ENCODE results near the gene C12orf42. TPM values are rescaled to one million over a fixed set of nuclear protein-coding genes. Genes with fewer than 3 reads are reported as not detected.
"Not testable (repeated sequence)": the region's sequence is repeated elsewhere in the genome, so short reads cannot be mapped to it uniquely, and the experiment has no call there.

The C12orf42 gene
- total RNA-seq, 1 experiment from 2014 or later: not detected

DNA sequence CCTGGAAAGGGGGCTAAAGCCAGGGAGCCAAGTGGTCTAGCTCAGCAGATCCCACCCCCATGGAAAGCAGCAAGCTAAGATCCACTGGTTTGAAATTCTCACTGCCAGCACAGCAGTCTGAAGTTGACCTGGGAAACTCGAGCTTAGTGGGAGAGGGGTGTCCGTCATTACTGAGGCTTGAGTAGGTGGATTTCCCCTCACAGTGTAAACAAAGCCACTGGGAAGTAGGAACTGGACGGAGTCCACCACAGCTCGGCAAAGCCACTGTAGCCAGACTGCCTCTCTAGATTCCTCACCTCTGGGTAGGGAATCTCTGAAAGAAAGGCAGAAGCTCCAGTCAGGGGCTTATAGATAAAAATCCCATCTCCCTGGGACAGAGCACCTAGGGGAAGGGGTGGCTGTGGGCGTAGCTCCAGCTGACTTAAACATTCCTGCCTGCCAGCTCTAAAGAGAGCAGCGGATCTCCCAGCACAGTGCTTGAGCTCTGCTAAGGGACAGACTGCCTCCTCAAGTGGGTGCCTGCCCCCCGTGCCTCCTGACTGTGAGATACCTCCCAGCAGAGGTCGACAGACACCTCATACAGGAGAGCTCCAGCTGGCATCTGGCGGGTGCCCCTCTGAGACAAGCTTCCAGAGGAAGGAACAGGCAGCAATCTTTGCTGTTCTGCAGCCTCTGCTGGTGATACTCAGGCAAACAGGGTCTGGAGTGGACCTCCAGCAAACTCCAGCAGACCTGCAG, 70.8 kb downstream of the C12orf42 start:
- DNase-seq (ENCODE audit: low spot score): not testable (repeated sequence)

DNA sequence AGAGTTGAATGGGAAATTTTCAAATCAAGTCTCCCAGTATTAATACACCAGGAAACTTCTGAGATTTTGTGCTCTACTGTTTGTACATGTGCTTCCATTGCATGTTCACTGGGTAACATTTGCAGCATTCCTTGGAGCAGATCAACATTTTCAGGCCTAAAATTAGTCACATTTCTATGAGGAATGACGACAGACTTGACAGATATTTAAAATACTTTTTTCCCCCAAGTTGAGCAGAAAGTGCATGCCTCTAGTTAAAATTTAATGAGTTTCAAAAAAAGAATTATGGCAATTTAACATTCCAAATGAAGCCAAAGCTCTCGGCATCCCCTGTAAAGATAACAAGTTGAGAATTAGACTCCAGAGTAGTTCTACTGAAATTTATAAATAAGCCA, 72.3 kb downstream of the C12orf42 start:
- no peak for DNase-seq (ENCODE audit: low spot score)

DNA sequence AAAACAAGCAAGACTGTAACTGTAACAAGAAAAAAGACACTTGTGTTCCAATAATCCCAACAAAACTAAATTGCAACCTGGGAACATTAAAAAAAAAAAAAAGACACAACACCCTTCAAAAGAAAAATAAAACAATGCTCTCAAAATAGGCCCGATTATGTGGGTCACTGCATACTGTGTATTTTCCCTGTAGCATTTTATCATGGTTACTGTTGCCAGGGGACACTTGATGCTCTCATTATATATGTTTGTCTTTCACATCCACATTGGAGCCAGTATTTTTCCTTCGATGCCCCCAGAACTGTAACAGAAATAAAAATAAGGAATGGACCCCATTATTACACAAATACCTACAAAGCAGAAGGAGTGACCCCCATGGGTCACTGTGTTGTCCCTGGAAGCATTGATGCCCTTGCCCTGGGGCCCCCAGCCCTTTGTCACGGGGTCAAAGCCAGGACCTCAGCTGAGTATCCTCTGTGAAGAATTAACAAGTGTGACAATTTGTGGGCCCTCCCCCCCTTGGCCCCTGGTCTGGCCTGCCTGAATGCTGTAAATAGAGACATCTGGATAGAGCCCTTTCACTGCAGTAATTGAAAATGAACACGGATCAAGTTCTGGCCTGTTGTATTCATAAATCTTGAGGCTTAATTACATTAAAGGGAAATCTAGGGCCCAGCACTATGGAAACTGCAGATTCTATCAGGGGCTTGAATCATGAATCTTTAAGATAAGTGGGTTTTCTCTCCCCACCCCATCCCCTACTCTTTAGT, 72.8 kb downstream of the C12orf42 start:
- DNase-seq (ENCODE audit: low spot score): no peak

DNA sequence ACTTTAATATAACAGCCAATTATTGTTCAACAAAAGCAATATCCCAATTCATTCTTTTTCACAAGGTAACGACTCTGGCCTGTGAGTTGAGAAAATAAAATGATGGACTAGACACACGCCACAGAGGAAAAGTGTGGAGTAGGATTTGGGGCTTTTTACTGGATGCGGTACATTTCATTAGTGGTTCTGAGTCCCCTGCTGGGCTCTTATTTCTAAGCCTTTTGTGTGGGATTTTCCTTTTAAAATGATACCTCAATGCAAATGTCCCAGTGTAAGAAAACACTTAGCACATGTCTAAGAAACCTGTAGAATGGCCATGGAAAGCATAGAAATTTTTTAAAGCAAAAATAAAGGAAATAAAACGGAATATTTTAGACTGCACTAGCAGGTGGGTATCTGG, 73.4 kb downstream of the C12orf42 start:
- no peak for DNase-seq (ENCODE audit: low spot score)

DNA sequence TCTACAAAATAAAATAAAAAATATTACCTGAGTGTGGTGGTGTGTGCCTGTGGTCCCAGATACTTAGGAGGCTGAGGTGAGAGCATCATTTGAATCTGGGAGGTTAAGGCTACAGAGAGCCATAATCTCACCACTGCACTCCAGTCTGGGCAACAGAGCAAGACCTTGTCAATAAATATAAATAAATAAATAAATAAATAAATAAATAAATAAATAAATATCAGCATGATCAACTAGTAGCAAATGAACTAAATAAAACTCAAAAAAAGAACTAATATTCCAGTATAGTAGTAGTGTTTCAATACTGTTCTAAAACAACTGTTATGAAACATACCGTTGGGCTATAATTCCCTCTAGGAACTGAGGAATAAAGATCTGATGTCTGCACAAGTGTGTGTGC, 74.4 kb downstream of the C12orf42 start:
- DNase-seq (ENCODE audit: low spot score): no peak

DNA sequence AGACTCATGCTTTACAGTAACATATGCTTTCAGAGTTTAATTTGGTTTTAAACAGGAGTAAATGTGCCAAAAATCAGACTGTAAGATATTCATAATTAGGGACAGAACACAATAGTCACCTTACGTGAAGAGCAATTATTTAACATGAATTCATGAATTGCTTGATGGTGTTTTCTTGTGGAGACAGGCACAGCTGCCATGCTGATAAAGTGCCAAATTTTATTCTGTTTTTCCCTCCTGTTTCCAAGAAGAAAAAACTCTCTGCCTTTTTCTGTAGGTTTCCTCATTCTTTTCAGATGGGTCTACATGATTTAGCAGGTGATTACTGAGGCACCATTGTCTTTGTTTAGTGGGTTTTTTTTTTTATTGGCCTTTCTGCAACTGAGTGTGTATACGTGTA, 80.1 kb downstream of the C12orf42 start:
- DNase-seq (ENCODE audit: low spot score): no peak

DNA sequence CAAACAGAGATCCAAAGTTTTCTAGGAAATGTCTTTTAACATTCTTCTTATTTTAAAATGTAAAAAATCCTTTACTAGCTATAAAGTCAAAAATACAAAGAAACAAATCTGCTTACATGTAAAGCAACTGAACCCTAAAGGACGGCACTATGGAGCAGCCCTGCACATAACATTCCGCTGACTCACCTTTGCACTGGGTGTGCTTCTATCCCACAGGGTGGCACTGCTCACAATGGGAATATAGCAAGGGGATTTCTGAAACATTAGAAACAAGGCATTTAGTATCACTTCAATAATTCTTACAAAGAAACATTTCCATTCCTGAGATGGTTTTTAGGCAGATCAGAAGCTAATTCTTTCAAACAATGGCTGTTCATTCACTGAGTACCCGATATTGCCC, 94.3 kb downstream of the C12orf42 start:
- DNase-seq (ENCODE audit: low spot score): peak; percentile 57

DNA sequence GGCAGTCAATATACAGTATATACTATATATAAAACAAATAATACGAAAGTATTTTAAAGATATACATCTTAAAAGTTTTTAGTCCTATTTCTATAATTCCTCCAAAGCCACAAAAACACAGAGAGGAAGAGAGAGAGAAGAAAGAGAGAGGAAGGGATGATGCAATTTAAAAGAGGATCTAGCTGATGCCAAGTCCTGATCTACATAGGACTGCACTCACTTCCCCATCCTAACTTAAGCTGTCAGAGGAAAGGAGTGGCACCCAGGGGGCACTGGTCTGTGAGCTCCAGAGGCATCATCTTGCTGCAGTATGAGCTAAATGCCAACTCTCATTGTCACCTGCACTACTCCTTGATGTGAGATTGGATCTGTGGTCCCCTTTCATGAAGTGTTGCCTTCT, 95.8 kb downstream of the C12orf42 start:
- DNase-seq (ENCODE audit: low spot score): no peak

DNA sequence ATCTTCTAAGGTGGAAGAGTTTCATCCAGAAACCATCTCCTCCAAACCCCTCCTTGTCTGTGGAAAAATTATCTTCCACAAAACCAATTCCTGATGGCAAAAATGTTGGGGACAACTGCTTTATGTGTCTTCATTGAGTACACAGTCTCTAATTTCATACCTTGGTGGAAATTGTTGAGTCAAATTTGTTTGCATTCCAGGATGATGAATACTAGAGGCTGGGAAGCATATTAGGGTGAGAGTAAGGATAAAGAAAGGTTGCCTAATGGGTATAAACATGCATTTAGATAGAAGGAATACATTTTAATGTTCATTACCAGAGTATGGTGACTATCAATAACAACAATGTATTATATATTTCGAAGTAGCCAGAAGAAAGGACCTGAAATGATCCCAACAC, 98.2 kb downstream of the C12orf42 start:
- no peak for DNase-seq (ENCODE audit: low spot score)

DNA sequence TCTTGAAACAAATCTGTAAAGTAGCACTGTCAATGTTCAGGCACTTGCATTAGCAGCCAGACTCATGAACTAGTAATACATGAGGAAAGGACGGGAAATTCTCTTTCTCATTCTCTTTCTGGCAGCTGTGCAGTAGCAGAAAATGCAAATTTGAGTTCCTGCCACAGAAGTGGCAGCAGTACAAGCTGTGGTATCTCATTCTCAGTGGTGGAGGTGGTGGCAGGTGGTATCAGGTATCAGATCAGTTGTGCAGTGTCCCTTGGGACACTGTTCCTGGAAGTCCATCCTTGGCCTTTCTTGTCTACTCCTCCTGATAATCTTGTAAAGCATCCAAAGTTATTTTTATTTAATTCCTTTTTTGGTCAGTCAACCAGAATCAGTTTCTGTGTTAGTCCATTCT, 103.0 kb downstream of the C12orf42 start:
- DNase-seq (ENCODE audit: low spot score): no peak

DNA sequence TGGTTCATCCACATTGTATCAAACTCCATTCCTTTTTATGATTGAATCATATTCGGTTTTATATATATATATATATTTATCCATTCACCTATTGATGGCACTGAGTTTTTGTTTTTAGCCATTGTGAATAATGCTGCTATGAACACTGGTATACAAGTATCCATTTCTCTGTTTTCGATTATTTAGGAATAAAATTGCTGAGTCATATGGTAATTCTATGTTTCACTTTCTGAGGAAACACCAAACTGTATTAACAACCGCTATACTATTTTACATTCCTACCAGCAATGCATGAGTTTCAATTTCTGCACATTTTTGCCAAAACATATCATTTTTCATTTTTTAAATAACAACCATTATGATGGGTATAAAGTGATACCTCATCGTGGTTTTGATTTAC, 104.7 kb downstream of the C12orf42 start:
- DNase-seq (ENCODE audit: low spot score): no peak

DNA sequence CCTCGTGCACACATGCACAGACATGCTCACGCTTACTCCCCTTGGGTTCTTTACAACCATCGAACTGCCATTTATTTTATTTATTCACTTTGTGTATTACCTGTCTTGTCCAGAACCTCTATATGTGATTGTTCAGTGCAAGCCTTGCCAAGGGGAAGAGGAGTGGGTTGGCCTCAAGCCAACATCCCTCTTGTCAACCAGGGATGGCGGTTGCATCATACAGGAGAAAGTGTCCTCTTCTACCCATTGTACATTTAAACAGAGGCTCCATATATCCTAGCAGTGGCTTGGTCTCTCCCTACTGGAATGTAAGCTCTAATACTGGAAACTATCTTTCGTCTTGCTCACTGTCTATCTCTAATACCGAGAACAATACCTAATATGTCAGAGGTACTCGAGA, 108.4 kb downstream of the C12orf42 start:
- no peak for DNase-seq (ENCODE audit: low spot score)

DNA sequence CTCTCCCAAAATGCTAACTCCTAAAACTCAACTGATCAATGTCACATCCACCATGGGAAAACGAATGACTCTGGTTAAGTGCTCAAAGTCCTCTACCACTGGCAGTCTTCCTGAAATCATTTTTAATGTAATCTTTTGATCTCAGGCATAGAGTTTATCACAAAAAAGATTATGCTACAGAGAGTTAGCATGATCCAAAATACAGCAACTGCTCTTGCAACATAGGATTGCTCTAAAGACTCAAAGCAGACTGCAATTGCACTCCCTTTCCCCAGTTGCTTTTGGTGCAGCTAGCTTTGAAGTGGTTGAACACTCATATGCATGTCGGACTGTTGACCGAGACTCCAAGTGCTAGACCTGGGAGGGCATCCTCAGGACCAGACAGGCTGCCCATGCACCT, 109.3 kb downstream of the C12orf42 start:
- no peak for DNase-seq (ENCODE audit: low spot score)

DNA sequence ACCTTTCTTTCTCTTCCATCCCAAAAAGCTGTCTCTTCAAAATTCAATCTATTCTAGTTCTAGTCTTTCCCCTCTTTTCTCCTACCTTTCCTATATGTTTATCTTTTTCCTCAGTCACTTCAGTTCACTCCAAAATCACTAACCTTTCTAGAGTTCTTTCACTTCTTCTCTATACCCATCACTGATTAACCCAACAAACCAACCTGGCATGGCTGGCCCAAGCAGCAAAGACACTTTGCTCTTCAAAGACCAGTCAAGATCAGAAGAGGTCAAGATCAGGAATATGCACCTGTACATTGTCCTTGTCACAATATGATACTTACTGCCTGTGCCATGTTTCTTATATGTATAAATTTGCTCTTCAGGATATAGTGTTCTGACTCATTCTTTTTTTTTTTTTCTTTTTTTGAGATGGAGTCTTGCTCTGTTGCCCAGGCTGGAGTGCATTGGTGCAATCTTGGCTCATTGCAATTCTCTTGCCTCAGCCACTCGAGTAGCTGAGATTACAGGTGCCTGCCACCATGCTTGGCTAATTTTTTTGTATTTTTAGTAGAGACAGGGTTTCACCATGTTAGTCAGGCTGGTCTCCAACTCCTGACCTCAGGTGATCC, 112.9 kb downstream of the C12orf42 start:
- DNase-seq (ENCODE audit: low spot score): no peak

DNA sequence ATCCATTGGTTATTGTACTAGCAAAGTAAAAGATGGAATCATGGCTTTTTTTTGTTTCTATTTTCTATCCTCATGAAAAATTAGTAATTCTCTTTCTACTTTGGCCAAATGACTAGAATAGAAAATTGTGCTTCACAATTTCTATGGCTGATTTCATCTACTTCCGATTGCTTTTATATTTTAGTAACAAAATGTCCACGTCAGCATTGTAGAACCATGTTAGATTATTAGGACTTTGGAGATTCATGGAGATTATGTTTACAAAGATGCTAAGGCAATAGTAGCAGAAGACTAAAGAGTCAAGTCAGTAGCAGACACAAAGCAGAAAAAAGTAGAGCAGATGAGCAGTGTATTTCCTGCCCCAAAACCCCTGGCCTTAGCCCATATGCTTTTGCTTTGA, 113.6 kb downstream of the C12orf42 start:
- DNase-seq (ENCODE audit: low spot score): no peak

DNA sequence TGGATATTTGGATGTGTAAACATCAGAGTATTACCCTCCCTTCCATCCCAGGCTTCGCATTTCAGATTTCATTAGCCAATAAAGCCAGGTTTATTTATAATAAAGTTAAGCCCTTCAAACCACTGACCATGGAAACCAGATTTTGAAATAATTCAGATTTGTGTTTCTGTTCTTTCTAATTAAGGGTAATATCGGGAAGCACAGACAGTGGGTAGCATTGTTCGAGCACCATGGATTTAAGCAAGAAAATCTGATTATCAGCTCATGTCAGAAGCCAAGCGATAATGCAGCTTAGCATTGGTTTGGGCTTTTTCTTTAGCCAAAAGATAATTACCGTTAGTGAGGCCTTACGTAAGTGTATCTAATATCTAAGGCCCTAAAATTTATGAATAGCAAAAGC, 116.1 kb downstream of the C12orf42 start:
- no peak for DNase-seq (ENCODE audit: low spot score)

DNA sequence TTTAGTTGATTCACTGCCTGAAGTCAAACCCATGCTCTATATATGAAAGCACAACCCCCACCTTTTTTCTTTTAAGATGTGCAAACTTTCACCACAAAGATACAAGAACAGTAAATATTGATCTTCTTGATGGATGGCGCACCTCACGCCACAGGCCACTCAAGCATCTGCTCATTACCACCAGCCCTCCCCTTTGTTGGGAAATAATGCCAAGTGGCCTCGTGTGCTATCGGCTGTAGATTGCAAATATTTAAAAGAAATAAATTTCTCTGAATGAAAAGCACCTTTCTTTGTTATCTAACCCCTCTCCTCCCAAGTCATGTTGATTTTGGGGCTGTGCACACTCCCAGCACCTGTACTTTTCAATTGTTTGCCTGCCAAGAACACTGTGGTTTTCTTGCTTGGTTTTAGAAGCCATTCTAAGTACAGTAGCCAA, 122.7 kb downstream of the C12orf42 start:
- no peak for DNase-seq (ENCODE audit: low spot score)

DNA sequence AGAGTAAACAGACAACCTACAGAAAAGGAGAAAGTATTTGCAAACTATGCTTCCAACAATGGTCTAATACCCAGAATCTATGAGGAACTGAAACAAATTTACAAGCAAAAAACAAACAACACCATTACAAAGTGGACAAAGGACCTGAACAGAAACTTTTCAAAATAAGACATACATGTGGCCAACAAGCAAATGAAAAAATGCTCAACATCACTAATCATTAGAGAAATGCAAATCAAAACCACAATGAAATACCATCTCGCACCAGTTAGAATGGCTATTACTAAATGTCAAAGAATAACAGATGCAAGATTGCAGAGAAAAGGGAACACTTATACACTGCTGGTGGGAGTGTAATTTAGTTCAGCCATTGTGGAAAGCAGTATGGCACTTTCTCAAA, 125.8 kb downstream of the C12orf42 start:
- no peak for DNase-seq (ENCODE audit: low spot score)

DNA sequence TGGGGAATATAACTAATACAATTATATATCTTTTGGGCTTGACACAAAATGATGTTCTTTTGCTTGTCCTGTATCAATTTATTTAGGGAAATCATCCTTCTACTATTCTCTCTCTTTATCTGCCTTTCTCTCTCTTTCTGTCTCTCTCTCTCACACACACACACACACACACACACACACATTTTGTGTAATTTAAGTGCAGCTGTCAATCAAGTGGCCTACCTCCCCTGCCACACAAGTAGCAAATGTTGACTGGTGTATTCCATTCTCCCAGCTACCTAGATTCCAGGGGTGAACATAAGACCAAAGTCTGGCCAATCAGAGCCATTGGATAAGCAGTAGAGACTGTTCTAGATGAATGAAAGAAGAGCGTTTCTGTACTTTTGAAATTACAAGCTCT, 127.6 kb downstream of the C12orf42 start:
- no peak for DNase-seq (ENCODE audit: low spot score)

DNA sequence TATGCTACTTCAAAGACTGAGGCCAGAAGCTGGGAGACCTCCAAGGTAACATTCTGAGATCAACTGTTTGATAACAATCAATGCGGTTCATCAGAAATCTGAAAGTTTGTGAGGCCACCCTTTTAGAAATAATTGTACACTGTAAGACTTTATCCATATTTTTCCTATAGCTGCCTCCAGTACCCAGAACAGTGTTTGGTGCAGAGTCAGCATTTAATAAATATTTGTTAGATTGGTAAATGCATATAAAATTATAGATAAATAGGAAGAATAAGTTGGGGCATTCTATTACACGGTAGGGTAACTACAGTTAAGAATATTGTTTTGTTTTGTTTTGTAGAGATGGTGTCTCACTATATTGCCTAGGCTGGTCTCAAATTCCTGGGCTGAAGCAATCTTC, 141.4 kb downstream of the C12orf42 start:
- DNase-seq (ENCODE audit: low spot score): no peak

DNA sequence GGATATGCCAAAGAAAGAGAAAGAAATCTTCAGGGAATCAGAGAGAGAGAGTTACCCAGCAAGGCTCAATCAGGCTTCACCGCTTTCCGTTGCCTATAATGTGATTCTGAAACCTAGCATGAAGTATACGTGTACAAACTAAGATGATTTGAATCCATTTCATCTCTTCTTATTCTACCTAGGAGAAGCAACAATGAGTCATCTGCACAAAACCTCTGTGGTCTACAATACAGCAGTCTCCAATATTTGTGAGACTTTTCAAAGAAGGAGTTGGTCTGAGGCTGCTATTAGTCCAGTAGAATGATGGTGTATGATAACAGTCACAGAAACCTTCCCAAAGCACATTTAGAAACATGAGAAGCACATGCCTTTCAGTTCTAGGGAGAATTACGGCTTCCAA, 141.9 kb downstream of the C12orf42 start:
- no peak for DNase-seq (ENCODE audit: low spot score)

DNA sequence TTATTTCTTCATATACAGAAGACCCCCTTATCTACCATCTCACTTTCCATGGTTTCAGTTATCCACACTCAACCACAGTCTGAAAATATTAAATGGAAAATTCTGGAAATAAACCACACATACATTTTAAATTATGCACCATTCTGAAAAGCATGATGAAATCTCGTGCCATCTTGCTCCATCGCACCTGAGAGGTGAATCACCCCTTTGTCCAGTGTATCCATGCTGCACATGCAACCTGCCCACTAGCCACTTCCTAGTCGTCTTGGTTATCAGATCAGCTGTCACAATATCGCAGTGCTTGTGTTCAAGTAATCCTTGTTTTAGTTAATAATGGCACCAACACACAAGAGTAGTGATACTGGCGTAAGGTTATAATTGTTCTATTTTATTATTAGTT, 145.7 kb downstream of the C12orf42 start:
- no peak for DNase-seq (ENCODE audit: low spot score)

DNA sequence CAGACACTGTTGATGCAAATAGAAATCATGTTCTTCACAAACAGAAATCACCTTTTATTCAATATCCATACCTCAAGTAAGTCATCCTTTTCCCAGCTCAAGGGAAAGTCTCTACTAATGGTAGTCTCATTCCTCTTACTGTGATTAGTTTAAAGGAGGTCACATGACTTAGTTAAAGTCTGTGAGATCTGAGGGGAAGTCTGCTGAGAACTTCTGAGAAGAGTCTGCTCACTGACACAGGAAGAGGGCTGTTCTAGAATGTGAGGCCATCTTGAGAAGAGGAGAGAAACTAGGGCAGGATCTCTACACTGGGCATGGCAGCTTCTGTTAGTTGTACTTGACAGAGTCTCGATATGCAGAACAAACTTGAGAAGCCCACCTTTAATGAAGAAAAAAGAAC, 146.8 kb downstream of the C12orf42 start:
- no peak for DNase-seq (ENCODE audit: low spot score)
